Smooth muscle cell of the brain vasculature (primary cell): ENCODE measurements around the gene OR52E1.
"Not testable (repeated sequence)": the region's sequence is repeated elsewhere in the genome, so short reads cannot be mapped to it uniquely, and the experiment has no call there.

Source experiments
- DNase-seq: peaks from one replicate; pipeline ENCODE4 v3.0.0-alpha.2; 2012; ENCODE audit warnings: low read depth, low spot score

Gene OR52E1

DNA sequence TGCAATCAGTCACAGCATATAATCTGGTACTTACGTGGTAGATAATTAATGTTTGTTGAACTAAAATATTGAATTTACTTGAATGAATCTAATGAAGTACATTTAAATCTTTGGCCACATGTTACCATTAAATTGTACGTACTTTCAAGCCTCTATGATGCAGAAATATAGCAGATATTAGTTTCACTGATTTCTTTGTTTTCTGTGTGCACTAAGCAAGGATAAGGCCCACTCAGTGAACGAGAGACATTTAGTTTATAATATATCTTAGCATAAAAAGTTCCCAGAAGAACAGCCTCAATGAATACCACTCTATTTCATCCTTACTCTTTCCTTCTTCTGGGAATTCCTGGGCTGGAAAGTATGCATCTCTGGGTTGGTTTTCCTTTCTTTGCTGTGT lies at the start of gene OR52E1:
OR52E1 (plus strand) TSS at position 301 of the 400 bp plus-strand sequence.
- DNase-seq, result no peak

DNA sequence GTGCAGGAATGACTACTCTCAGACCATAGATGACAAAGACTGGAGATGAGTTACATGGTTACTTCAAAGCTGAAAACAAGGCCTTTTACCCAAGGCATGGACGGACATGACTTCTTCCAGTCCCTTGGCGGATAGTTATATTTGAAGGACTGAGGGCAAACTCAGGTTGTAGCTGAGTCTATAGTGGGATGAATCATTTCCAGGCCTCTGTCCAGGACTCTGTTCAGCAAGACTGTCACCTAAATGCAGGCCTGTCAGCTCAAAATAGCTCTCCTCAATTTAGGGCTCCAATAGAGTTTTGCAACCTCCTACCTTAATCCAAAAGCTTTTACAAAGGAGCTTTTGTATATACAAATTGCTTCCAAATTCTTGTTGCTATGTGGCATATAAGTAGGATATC lies 47.4 kb upstream of the OR52E1 start:
- no peak for DNase-seq

DNA sequence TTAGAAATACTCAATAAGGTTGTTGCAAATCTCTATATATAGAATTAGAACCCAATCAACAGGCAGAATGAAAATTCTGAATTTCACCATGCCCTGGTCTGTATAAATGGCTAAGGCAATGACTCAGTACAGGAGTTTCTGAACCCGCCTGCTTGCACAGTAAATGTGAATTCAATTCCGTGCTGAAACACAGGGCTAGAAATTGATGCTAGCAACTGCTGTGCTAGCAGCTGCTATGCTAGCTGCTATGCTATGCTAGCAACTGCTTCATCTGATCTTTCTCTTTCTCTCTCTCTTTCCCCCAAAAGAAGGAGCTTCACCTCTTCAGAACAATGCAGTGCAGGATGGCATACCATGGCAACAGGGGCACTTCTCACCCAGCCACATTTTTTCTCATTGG lies 32.7 kb upstream of the OR52E1 start:
- DNase-seq, result no peak

DNA sequence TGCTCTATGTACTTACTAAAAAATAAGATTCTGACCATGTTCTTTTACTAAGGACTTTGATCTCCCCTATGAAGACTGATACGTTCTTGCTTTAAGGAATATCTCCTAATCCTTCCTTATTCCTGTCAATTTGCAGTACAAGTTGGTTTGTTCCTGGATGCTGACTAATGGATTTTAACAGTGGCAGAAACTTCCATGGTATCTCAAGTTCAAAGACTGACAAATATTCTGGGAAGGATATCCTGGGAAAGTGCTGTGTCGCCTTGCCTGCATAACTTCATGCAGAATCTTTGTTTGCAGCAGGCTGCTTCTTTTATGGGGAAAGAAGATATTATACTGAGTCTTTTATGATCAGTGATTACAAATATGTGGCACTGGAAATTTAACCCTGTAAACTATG lies 31.4 kb upstream of the OR52E1 start:
- no peak for DNase-seq

DNA sequence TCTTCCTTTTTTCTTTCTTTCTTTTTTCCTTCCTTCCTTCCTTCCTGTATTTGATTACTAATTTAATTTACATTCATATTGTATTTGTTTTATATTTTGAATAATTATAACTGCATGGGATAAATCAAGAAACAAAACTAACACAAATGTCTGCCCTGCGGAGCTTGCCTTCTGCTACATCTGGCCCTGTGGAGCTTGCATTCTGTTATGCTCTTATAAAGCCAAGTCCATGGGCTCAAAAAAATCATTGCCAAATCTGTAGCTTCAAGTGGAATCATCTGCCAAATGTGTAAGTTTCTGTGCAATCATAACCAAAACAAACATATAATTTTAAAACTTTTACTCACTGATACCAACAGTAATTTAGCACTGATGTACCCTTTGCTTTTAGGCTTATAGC lies 31.0 kb upstream of the OR52E1 start:
- no peak for DNase-seq

- DNase-seq, result no peak
These were observed 28.5 kb upstream of the OR52E1 start for GRCh38 chr11:5040876-5041275.

- no peak for DNase-seq
These were observed 27.3 kb upstream of the OR52E1 start for GRCh38 chr11:5042091-5042490.

GRCh38 chr11:5043380-5043779 lies 26.0 kb upstream of the OR52E1 start:
- DNase-seq, result no peak

DNA sequence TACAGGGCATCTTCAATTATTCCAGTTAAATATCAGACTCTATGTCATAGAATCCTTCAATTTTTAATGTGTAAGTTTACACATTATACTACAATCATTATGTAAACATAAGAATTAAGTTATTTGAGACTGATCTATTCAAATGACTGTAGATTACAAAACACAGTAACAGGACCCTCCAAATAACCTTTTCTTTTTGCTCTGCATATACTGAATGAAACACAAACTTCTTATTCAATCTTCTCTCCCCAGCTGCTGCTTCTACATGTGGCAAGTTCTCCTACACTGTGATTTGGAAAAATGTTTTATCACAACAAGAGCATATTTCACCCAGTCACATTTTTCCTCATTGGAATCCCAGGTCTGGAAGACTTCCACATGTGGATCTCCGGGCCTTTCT lies 23.1 kb upstream of the OR52E1 start, which contains the start of gene OR52J3:
OR52J3 (plus strand) TSS at position 301 of the 400 bp plus-strand sequence; CDS start at position 301, 0 bp downstream.
- no peak for DNase-seq

DNA sequence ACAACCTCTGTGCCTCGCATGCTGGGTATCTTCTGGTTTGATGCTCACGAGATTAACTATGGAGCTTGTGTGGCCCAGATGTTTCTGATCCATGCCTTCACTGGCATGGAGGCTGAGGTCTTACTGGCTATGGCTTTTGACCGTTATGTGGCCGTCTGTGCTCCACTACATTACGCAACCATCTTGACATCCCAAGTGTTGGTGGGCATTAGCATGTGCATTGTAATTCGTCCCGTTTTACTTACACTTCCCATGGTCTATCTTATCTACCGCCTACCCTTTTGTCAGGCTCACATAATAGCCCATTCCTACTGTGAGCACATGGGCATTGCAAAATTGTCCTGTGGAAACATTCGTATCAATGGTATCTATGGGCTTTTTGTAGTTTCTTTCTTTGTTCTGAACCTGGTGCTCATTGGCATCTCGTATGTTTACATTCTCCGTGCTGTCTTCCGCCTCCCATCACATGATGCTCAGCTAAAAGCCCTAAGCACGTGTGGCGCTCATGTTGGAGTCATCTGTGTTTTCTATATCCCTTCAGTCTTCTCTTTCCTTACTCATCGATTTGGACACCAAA lies 22.5 kb upstream of the OR52E1 start:
- no peak for DNase-seq

DNA sequence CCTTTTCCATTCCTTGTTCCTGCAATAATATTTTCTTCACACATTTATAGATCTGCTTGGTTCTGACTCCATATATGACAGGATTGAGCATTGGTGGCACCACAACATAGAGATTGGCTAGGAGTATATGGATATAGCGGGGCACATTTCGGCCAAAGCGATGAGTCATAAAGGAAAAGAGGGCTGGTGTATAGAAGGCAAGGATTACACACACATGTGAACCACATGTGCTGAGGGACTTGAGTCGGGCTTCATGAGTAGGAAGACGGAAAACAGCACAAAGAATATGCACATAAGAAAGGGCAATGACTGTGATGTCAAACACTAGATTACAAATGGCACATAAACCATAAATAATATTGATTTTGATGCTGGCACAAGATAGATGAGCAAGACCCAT lies 10.7 kb upstream of the OR52E1 start:
- not testable (repeated sequence) for DNase-seq

DNA sequence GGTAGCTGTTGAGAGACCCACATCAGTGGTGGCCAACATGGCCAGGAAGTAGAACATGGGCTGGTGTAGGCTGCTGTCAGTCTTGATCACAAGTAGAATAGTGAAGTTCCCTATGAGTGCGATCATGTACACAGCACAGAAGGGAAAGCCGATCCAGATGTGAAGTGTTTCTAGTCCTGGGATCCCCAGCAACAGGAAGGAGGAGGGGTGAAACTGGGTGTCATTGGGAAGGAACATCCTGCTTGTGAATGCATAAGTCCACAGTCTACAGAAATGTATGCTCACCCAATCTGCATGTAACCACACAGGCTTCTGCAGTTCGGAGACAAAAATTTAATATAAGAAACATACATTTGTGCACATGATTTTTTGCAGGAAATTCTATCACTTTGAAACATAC lies 10.0 kb upstream of the OR52E1 start, which contains the start of gene OR52E2:
OR52E2 (minus strand) TSS at position 237 of the 400 bp plus-strand sequence; CDS start at position 237, 0 bp downstream.
- DNase-seq, result no peak

GRCh38 chr11:5065027-5065426 lies 4.3 kb upstream of the OR52E1 start:
- DNase-seq, result no peak

DNA sequence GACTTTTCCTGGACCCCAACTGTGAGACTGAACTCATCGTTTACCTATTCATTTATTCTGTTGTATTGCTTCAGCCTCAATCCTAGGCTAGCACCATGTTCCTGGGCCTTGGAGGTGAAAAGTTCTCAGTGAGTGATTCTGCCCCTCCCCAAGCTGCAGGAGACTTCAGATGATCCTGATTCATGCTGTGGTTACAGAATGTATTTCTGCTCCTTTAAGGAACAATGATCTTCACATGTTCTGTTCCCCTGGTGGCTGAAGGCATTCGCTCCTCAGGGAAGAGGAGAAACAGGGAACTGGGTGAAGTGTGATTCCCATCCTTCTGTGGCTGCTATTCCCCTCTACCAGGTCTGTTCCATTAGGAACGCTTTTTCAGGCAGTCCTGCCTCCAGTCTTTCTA lies 2.4 kb downstream of the OR52E1 start:
- no peak for DNase-seq

- DNase-seq, result no peak
These were observed 12.0 kb downstream of the OR52E1 start for GRCh38 chr11:5081405-5081804.

DNA sequence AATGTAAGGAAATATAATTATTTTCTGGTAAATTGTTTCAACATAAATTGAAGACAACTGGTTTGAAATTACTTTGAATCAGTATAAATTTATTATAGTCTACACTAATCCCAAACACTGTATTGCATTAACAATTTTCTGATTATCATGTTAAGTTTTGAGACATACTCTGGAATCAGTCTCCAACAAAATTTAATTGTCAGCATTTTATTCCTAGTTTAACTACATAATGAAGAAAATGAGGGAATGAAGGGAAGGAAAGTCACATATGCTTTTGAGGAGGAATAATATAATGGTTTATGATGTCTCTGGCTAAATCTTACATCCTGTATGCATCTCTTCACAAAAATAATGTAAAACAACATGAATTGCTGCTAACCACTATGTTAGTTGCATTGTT lies 14.2 kb downstream of the OR52E1 start:
- no peak for DNase-seq

- DNase-seq, result no peak
These were observed 19.2 kb downstream of the OR52E1 start for GRCh38 chr11:5088556-5088955.

DNA sequence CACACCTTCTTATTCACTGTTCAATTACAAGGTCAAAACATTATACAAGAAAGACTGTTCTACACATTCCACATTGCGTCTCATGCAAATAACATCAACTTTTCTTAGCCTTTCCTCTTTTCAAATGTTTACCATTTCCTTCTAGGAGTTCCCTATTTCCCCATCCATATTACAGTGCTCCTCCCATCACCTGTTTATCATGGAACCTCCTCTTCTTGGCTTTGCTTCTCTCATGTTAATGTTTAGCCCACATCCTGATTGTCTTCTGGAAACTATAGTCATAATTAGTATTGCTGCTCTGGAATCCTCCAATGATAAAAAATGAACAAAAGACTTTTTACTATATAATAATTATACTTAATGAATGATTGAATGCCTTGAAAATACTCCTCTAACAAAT lies 21.3 kb downstream of the OR52E1 start:
- no peak for DNase-seq

GRCh38 chr11:5092821-5093585 lies 23.6 kb downstream of the OR52E1 start:
- DNase-seq, result no peak

DNA sequence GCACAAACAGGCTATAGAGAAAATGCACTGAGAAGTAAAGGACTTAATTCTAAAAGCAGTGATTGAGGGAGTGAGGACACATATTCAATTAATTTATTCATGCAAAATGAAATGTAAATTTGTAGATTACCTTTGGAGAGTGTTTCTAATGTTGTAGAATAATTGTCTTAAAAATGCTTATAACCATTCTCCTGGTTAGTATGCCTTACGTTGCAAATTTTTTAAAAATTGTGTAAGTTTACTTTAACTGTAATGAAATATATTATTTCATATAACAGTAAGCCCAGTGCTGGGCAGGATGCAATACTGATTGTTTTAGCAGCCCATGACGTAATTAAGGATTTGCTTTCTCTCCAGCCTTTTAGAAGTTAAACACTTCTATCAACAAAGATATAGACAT lies 26.6 kb downstream of the OR52E1 start:
- no peak for DNase-seq

DNA sequence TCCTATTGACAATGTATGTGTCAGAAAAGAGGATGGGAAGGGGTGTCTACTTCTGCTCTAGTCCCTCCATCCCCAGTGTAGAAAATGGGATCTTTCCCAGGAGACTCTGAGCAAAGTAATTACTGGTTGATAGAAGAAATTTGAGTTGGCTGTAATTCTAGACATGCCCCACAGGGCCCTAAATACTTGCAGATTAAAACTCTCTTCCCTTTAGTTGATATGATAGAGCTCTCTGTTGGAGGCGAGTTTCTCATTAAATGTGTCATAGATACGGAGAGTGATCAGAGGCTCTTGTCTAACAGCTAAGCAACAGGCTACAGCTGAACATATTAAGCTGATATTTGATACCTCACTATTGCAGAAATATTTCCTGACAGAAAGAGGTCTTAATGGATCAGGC lies 32.9 kb downstream of the OR52E1 start:
- DNase-seq, result no peak

DNA sequence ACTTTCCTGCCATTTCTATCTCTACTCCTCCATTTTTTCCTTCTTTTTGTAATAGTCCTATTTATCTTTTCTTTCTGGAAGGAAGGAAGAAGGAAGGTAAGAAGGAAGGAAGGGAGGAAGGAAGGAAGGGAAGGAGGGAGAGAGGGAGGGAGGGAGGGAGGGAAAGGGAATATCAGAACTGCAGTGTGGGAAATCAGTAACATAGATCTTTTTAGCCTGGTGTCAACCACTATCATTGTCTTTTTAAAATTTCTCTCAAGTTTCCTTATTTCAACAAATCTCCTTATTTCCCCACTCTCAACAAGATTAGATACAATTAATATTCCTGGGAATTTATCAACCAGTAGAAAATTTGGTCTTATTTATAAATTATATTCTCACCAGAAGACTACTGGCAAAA lies 33.7 kb downstream of the OR52E1 start:
- DNase-seq, result no peak

GRCh38 chr11:5107285-5107684 lies 37.9 kb downstream of the OR52E1 start:
- no peak for DNase-seq
